Ascending aorta (tissue), 2 donors: Measurements from ENCODE around the gene KMT5C. TPM values are rescaled to one million over a fixed set of nuclear protein-coding genes. Genes with fewer than 3 reads are reported as not detected.

ENCODE experiments used
- DNase-seq, 2 donors: peaks; one replicate each; pipeline ENCODE4 v3.0.0-alpha.2; 2019; ENCODE audit warnings: low spot score in 2 of 2
- H3K27ac ChIP-seq, 2 donors: fragments of 200-600 bp; sonication (generic); one replicate each; pipeline ENCODE4 v1.5.1; 2016 to 2017; ENCODE audit warnings: mild to moderate bottlenecking in 1 of 2
- H3K27me3 ChIP-seq: fragments of 200-600 bp; sonication (generic); one replicate; pipeline ENCODE4 v1.5.1; 2017
- H3K36me3 ChIP-seq, 2 donors: fragments of 200-600 bp; sonication (generic); one replicate each; pipeline ENCODE4 v1.5.1; 2016
- H3K4me1 ChIP-seq, 2 donors: fragments of 200-600 bp; sonication (generic); one replicate each; pipeline ENCODE4 v1.5.1; 2016 to 2017; ENCODE audit warnings: mild to moderate bottlenecking in 1 of 2
- H3K4me3 ChIP-seq, 2 donors: fragments of 200-600 bp; sonication (generic); one replicate each; pipeline ENCODE4 v1.5.1; 2016 to 2017; ENCODE audit warnings: mild to moderate bottlenecking in 1 of 2
- H3K9me3 ChIP-seq, 2 donors: fragments of 200-600 bp; sonication (generic); one replicate each; pipeline ENCODE4 v1.5.1; 2016
- CTCF ChIP-seq, 3 experiments: fragments of 200-600 bp in 2 of 3; fragments of 450-650 bp in 1 of 3; sonication (generic) in 2 of 3; IDR thresholded peaks; one replicate each; pipeline ENCODE4 v1.5.1; 2016 to 2019; ENCODE audit warnings: antibody characterized with exemption in 3 of 3, mild to moderate bottlenecking in 1 of 3, moderate library complexity in 1 of 3
- intact Hi-C: fragments of 100-400 bp; cut with DNase I; formaldehyde crosslinking; loops from one replicate; pipeline ENCODE4 v1.15.1; 2023
- total RNA-seq: library from RNA; depleted of rRNA; stranded (reverse); fragments of >200 nt; gene quantifications from one replicate; pipeline ENCODE4 v1.1.0, GENCODE V29; 2016

Gene KMT5C
- total RNA-seq, 1 donor from 2014 or later, result 21.7 TPM

- H3K27me3 ChIP-seq, result no peaks in the 10 kb centered on the region
- intact Hi-C loops, result no loop called here
- no peak overlapping the region for H3K27ac ChIP-seq
- no peak for DNase-seq
- H3K9me3 ChIP-seq, result no peaks in the 10 kb centered on the region
- H3K4me1 ChIP-seq, result peaks cover 2 to 9% of the 10 kb centered on the region in 2 donors
- peaks cover 21 to 35% of the 10 kb centered on the region in 2 donors for H3K36me3 ChIP-seq
- no peak overlapping the region for H3K4me3 ChIP-seq
- no peak for TF ChIP-seq CTCF (IDR thresholded peaks at IDR 0.05)
Observed at GRCh38 chr19:55392820-55393761, 53.4 kb downstream of the KMT5C start.

Other genes starting within 250 kb of the KMT5C start
- gene PPP1R12C, start 222.2 kb upstream of the KMT5C start, total RNA-seq, result 219 TPM
- not detected for gene TNNT1, start 190.7 kb upstream of the KMT5C start, total RNA-seq
- gene TNNI3, start 182.1 kb upstream of the KMT5C start, total RNA-seq, result not detected
- not detected for gene DNAAF3, start 173.3 kb upstream of the KMT5C start, total RNA-seq
- not detected for gene SYT5, start 159.6 kb upstream of the KMT5C start, total RNA-seq
- 0.64 TPM for gene PTPRH, start 130.4 kb upstream of the KMT5C start, total RNA-seq
- gene TMEM86B, start 111.1 kb upstream of the KMT5C start, total RNA-seq, result not detected
- 68.3 TPM for gene PPP6R1, start 80.9 kb upstream of the KMT5C start, total RNA-seq
- gene HSPBP1, start 59.8 kb upstream of the KMT5C start, total RNA-seq, result 72.7 TPM
- 6.5 TPM for gene BRSK1, start 55.9 kb upstream of the KMT5C start, total RNA-seq
- not detected for gene TMEM150B, start 14.5 kb upstream of the KMT5C start, total RNA-seq
- not detected for gene COX6B2, start 14.8 kb downstream of the KMT5C start, total RNA-seq
- gene GARIN5B, start 23.4 kb downstream of the KMT5C start, total RNA-seq, result not detected
- not detected for gene IL11, start 30.6 kb downstream of the KMT5C start, total RNA-seq
- gene TMEM190, start 37.0 kb downstream of the KMT5C start, total RNA-seq, result not detected
- gene TMEM238, start 44.4 kb downstream of the KMT5C start, total RNA-seq, result not detected
- 542 TPM for gene RPL28, start 46.1 kb downstream of the KMT5C start, total RNA-seq
- gene UBE2S, start 67.9 kb downstream of the KMT5C start, total RNA-seq, result 82.6 TPM
- gene SHISA7, start 103.4 kb downstream of the KMT5C start, total RNA-seq, result 0.85 TPM
- 96.7 TPM for gene ISOC2, start 121.8 kb downstream of the KMT5C start, total RNA-seq
- gene C19orf85, start 124.9 kb downstream of the KMT5C start, total RNA-seq, result not detected
- 13.2 TPM for gene ZNF628, start 136.7 kb downstream of the KMT5C start, total RNA-seq
- gene NAT14, start 145.3 kb downstream of the KMT5C start, total RNA-seq, result 21.6 TPM
- gene SSC5D, start 148.6 kb downstream of the KMT5C start, total RNA-seq, result 22.4 TPM
- not detected for gene SBK2, start 197.3 kb downstream of the KMT5C start, total RNA-seq
- gene SBK3, start 205.7 kb downstream of the KMT5C start, total RNA-seq, result not detected
- gene ZNF579, start 241.0 kb downstream of the KMT5C start, total RNA-seq, result 14.2 TPM